ENCODE data around the gene CACNB3. TPM values are rescaled to one million over a fixed set of nuclear protein-coding genes. Genes with fewer than 3 reads are reported as not detected.

Gene CACNB3
- total and polyA plus RNA-seq, 2 of the 13 experiments (the other 11 are each of a cell fraction or from before 2014, with no cell fraction given) = 0.29 to 0.54 TPM

DNA sequence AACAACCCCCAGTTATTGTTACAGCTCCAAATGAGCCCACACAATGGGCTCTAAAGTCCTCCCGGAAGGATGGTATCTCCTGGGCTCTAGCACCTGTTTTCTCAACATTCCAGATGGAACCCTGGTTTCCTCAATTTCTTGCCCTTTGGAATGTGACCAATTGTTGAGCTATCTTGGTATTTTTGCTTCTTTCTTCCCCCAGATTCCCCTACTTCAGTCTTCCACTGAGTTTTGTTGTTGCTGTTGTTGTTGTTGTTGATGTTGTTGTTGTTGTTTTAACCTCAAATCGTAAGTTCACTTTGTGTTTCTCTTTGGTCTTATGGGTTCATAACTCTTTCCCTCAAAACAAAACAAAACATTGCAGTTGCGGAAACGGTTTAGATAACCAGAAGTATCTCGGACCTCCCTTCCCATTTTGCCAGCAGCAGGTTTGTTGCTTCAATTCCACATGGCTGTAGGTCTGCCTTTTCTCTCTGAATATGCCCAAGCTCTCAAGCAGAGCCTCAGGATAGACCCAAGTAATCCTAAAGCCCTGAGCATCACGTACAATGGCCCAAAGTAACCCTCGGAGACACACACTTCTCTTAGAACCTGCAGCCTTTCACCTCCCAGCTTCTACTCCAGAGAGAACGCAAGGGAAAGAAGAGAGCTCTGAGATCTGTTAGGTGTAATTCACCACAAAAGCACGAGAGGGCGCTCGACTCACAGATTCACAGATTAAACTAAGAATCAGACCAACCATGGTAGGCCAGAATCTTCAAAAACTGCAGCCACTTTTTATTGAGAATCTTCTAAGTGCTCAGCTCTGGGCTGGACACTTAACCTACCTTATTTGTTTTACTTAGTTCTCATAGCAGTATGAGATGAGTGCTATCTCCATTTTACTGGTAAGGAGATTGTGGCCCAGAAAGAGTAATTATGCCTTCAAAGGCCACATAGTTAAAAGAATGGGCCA lies 34.7 kb downstream of the CACNB3 start (continued):
- TF ChIP-seq, protein P1, sequence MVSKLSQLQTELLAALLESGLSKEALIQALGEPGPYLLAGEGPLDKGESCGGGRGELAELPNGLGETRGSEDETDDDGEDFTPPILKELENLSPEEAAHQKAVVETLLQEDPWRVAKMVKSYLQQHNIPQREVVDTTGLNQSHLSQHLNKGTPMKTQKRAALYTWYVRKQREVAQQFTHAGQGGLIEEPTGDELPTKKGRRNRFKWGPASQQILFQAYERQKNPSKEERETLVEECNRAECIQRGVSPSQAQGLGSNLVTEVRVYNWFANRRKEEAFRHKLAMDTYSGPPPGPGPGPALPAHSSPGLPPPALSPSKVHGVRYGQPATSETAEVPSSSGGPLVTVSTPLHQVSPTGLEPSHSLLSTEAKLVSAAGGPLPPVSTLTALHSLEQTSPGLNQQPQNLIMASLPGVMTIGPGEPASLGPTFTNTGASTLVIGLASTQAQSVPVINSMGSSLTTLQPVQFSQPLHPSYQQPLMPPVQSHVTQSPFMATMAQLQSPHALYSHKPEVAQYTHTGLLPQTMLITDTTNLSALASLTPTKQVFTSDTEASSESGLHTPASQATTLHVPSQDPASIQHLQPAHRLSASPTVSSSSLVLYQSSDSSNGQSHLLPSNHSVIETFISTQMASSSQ (IDR thresholded peaks at IDR 0.05; ENCODE audit: low read depth) = no peak
- TF ChIP-seq, protein P1 (CRISPR knock-in tag; IDR thresholded peaks at IDR 0.05; ENCODE audit: borderline replicate concordance) = no peak
- TF ChIP-seq, protein P2, sequence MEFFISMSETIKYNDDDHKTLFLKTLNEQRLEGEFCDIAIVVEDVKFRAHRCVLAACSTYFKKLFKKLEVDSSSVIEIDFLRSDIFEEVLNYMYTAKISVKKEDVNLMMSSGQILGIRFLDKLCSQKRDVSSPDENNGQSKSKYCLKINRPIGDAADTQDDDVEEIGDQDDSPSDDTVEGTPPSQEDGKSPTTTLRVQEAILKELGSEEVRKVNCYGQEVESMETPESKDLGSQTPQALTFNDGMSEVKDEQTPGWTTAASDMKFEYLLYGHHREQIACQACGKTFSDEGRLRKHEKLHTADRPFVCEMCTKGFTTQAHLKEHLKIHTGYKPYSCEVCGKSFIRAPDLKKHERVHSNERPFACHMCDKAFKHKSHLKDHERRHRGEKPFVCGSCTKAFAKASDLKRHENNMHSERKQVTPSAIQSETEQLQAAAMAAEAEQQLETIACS (CRISPR knock-in tag; IDR thresholded peaks at IDR 0.05) = no peak
- TF ChIP-seq PRMT3 (CRISPR knock-in tag; IDR thresholded peaks at IDR 0.05; ENCODE audit: borderline replicate concordance, low read depth) (no peak), SMAD9 (CRISPR knock-in tag; IDR thresholded peaks at IDR 0.05) (no peak), KLF13 (CRISPR knock-in tag; IDR thresholded peaks at IDR 0.05) (no peak), ZNF776 (CRISPR knock-in tag; IDR thresholded peaks at IDR 0.05) (no peak), ZNF543 (CRISPR knock-in tag; IDR thresholded peaks at IDR 0.05) (no peak), ZNF780A (CRISPR knock-in tag; IDR thresholded peaks at IDR 0.05) (no peak), BRCA1 (CRISPR knock-in tag; IDR thresholded peaks at IDR 0.05) (no peak), ZFY (CRISPR knock-in tag; IDR thresholded peaks at IDR 0.05) (peak; percentile 26; the same call in 1 of the 2 replicates), CC2D1A (CRISPR knock-in tag; IDR thresholded peaks at IDR 0.05) (no peak), ZNF24 (IDR thresholded peaks at IDR 0.05) (0 out of 2 replicates have a peak, but pooled peaks have one; percentile 13), PHF20 (CRISPR knock-in tag; IDR thresholded peaks at IDR 0.05) (no peak)
- TF ChIP-seq, protein P3, sequence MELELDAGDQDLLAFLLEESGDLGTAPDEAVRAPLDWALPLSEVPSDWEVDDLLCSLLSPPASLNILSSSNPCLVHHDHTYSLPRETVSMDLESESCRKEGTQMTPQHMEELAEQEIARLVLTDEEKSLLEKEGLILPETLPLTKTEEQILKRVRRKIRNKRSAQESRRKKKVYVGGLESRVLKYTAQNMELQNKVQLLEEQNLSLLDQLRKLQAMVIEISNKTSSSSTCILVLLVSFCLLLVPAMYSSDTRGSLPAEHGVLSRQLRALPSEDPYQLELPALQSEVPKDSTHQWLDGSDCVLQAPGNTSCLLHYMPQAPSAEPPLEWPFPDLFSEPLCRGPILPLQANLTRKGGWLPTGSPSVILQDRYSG (CRISPR knock-in tag; IDR thresholded peaks at IDR 0.05) = no peak
- TF ChIP-seq, protein P4, sequence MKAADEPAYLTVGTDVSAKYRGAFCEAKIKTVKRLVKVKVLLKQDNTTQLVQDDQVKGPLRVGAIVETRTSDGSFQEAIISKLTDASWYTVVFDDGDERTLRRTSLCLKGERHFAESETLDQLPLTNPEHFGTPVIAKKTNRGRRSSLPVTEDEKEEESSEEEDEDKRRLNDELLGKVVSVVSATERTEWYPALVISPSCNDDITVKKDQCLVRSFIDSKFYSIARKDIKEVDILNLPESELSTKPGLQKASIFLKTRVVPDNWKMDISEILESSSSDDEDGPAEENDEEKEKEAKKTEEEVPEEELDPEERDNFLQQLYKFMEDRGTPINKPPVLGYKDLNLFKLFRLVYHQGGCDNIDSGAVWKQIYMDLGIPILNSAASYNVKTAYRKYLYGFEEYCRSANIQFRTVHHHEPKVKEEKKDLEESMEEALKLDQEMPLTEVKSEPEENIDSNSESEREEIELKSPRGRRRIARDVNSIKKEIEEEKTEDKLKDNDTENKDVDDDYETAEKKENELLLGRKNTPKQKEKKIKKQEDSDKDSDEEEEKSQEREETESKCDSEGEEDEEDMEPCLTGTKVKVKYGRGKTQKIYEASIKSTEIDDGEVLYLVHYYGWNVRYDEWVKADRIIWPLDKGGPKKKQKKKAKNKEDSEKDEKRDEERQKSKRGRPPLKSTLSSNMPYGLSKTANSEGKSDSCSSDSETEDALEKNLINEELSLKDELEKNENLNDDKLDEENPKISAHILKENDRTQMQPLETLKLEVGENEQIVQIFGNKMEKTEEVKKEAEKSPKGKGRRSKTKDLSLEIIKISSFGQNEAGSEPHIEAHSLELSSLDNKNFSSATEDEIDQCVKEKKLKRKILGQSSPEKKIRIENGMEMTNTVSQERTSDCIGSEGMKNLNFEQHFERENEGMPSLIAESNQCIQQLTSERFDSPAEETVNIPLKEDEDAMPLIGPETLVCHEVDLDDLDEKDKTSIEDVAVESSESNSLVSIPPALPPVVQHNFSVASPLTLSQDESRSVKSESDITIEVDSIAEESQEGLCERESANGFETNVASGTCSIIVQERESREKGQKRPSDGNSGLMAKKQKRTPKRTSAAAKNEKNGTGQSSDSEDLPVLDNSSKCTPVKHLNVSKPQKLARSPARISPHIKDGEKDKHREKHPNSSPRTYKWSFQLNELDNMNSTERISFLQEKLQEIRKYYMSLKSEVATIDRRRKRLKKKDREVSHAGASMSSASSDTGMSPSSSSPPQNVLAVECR (CRISPR knock-in tag; IDR thresholded peaks at IDR 0.05; ENCODE audit: borderline replicate concordance) = no peak
- TF ChIP-seq, protein P5, sequence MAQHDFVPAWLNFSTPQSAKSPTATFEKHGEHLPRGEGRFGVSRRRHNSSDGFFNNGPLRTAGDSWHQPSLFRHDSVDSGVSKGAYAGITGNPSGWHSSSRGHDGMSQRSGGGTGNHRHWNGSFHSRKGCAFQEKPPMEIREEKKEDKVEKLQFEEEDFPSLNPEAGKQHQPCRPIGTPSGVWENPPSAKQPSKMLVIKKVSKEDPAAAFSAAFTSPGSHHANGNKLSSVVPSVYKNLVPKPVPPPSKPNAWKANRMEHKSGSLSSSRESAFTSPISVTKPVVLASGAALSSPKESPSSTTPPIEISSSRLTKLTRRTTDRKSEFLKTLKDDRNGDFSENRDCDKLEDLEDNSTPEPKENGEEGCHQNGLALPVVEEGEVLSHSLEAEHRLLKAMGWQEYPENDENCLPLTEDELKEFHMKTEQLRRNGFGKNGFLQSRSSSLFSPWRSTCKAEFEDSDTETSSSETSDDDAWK (CRISPR knock-in tag; IDR thresholded peaks at IDR 0.05) = no peak
